ENCODE measurements around the gene HS6ST3.

The HS6ST3 gene

DNA sequence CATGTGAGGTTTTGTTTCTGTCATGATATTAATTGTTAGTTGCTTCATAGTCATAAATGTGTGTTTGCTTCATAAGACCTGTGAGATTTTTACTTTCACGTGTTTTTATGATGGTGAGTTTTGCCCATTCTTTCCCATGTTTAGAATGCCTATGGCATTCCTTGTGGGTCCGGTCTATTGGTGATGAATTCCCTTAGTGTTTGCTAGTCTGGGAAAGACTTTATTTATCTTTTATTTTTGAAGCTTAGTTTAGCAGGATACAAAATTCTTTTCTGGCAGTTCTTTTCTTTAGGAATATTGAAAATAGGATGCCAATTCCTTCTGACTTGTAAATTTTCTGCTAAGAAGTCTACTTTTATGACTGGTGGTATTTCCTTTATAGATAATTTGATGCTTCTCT lies 571.7 kb downstream of the HS6ST3 start:
- no peak for DNase-seq (ENCODE audit: low spot score)

DNA sequence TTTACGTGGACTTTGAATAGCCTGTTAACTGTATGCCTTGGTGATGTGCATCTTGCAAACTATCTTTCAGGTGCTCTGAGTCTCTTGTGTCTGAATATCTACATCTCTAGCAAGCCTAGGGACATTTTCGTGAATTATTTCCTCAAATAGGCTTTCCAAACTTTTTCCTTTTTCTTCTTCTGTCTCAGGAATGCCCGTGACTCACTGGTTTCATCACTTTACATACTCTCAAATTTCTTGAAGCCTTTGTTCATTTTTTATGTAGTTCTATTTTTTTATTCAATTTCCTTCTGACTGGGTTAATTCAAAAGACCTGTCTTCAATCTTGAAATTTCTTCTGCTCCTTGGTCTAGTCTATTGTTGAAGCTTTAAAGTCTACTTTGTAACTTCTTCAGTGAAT lies 572.1 kb downstream of the HS6ST3 start:
- DNase-seq (ENCODE audit: low spot score): no peak

DNA sequence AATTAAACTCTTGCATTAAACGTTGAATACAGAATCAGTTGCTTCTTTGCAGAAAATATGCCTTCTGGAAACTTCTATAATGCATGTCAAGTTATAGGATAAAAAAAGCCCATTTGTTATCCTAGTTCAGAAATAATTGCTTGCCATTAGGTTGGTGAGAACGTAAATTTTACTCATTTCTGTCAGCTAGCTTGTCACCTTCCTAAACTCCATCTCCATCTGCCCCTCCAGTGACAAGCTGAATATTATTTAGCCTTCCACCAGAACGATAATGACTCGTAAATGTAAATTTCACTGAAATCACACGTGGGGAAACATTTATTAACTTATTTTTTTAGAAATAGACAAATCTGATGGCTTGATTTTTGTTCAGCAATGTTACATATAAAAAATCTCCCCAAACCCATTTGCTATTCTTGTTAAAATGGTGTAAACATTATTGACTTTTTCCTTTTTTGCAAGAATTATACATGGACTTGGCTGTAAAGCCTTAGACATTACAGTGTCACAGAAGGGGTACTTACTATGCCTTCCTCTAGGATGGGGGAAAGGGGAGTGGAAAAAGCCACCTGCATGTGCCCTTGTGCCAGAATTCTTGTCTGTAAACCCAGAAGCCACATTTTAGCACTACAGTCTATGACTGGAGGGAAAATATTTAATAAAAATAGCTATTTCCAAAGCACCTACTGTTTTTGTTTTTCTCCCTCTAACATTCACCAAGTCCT lies 577.5 kb downstream of the HS6ST3 start:
- no peak for DNase-seq (ENCODE audit: low spot score)

DNA sequence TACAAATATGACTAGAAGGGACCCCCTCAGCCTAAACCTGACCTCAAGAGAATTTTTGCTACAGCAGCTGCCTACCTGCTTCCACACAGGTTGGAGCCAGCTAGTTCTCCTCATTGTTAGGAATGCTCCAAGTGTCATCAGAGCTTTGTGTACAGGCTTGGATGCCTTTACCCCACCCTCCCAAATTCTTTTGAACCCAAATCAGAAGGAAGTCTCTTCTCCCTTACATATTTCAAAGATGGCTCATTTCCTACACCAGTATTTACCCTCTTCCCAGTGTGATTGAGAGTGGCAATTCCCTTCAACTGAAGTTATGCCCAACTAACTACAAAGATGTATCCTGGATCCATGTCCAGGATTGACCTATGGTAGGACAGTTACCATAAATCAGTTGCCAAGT lies 581.2 kb downstream of the HS6ST3 start:
- no peak for DNase-seq (ENCODE audit: low spot score)

DNA sequence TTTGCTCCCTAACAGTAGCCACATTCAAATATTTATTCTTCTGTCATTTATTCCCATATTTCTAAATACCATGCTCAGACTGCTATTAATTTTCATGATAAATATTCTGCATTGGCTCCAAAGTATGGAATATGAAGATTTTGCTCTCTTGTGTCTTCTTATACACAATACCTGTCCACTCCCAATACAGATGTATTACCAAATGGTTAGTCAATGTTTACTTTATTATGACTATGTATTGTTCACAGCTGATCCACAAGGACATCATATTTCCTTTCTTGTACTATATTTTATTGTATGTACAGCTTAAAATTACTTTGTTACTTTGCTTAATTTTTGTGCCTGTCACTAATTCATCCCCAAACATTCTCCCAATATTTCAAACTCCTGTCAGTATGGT lies 582.1 kb downstream of the HS6ST3 start:
- DNase-seq (ENCODE audit: low spot score): no peak

DNA sequence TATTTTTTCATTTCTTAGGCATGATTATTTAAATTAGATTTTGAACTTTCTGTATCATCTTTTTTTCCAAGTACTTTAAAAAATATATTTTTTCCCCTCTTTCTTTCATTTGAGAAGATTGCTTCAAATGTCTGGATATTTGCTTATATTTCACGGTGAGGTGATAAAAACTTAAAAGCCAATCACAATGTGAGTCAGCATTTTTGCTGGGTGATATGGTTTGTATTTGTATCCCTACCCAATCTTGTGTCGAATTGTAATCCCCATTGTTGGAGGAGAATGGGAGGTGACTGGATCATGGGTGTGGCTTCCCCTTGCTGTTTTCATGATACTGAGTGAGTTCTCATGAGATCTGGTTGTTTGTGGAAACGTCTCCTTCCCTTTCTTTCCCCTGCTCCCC lies 583.9 kb downstream of the HS6ST3 start:
- DNase-seq (ENCODE audit: low spot score): no peak

DNA sequence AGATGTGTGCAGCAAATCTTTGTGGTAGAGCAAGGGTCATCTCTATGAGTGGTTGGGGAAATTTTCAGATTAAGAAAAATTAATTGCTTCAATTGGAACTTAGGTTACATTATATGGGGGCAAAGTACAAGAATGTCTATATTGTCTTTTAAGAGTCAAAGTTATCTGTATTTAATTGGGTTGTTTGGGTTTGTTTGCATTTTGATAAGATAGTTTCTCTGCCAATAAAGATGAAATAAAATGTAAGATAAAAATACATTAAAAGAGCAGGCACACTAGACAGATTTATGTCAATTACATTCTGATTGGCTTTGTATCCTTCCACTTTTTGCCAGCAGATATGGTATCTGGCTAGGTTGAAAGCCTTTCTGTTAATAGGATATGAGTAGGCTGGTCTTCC lies 587.1 kb downstream of the HS6ST3 start:
- DNase-seq (ENCODE audit: low spot score): no peak

DNA sequence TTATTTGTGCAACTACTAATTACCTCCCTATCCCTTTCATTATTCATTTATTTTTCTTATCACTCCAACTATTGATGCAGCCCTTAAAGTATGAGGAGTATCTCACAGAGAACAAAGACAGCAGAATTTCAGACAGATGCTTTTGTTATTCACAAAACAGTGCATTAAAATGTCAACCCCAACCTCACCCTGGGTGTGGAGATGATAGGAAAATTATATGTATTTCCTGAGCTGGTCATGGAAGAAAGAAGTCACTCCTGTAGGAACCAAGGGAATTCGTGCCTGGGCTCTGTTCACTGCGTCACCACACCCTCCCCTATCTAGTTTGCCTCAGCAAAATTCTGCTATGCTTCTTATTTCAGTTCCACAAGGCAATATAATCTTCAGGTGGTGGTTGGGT lies 588.9 kb downstream of the HS6ST3 start:
- DNase-seq (ENCODE audit: low spot score): no peak

GRCh38 chr13:96680898-96681297 lies 591.0 kb downstream of the HS6ST3 start:
- DNase-seq (ENCODE audit: low spot score): no peak

GRCh38 chr13:96681766-96682165 lies 591.9 kb downstream of the HS6ST3 start:
- DNase-seq (ENCODE audit: low spot score): no peak

GRCh38 chr13:96684469-96684868 lies 594.6 kb downstream of the HS6ST3 start:
- no peak for DNase-seq (ENCODE audit: low spot score)

GRCh38 chr13:96684907-96685306 lies 595.0 kb downstream of the HS6ST3 start:
- no peak for DNase-seq (ENCODE audit: low spot score)

GRCh38 chr13:96686286-96686685 lies 596.4 kb downstream of the HS6ST3 start:
- no peak for DNase-seq (ENCODE audit: low spot score)

- DNase-seq (ENCODE audit: low spot score): no peak
Observed at GRCh38 chr13:96687191-96687590, 597.3 kb downstream of the HS6ST3 start.

- DNase-seq (ENCODE audit: low spot score): no peak
Observed at GRCh38 chr13:96690998-96691397, 601.1 kb downstream of the HS6ST3 start.

- DNase-seq (ENCODE audit: low spot score): no peak
Observed at GRCh38 chr13:96696389-96696900, 606.5 kb downstream of the HS6ST3 start.

GRCh38 chr13:96700657-96701056 lies 610.8 kb downstream of the HS6ST3 start:
- DNase-seq (ENCODE audit: low spot score): no peak

- no peak for DNase-seq (ENCODE audit: low spot score)
Observed at GRCh38 chr13:96707146-96707545, 617.2 kb downstream of the HS6ST3 start.

- DNase-seq (ENCODE audit: low spot score): no peak
Observed at GRCh38 chr13:96710166-96710862, 620.4 kb downstream of the HS6ST3 start.

DNA sequence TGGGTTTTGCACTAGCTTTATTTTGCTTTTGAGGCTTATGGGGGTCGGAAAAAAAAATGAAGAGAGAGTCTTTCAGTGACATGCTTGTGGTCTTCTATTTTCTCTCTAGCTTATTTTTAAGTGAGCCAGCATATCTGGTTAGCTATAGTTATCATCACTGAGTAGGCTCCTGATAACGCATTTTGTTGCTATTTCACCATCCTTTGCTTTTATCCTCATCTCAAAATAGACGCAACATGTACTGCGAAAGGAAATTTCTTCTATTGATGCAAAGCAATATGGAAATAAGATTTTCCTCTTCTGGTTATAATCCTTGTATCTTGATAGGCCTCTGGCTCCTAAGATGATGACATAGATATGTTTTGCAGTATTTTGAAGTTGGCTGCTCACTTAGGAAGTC lies 630.5 kb downstream of the HS6ST3 start:
- no peak for DNase-seq (ENCODE audit: low spot score)

- DNase-seq (ENCODE audit: low spot score): no peak
Observed at GRCh38 chr13:96726651-96727050, 636.7 kb downstream of the HS6ST3 start.

DNA sequence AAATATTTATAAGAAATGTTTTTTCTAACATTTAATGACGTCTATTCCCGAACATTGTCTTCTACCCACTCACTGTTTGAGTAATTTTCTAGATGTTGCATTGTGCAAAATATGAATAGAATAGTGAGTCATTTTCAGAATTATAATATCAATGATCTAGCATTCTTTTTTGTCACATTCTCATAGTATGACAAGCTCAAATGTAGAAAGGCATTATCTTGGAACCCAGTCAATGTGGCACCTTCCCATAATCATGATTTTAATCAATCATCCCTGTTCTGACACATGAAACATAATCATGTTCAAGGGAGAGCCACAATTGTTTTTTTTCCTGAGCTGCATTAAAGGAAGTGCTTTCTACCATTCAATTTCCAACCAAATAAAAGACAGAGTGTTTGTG lies 638.6 kb downstream of the HS6ST3 start:
- no peak for DNase-seq (ENCODE audit: low spot score)

GRCh38 chr13:96730676-96731075 lies 640.8 kb downstream of the HS6ST3 start:
- no peak for DNase-seq (ENCODE audit: low spot score)

- no peak for DNase-seq (ENCODE audit: low spot score)
Observed at GRCh38 chr13:96734499-96734898, 644.6 kb downstream of the HS6ST3 start.

All from globus pallidus (tissue), 1 donor.